DMS 273 (cell line): ENCODE measurements around the gene RECK.
A peak's percentile ranks its signal among the peaks of the same experiment; 100 is the strongest.

ENCODE experiments used
- DNase-seq: peaks from one replicate; lab custom pipeline; 2025; ENCODE audit not compliant: unreplicated experiment; lab: John Stamatoyannopoulos, UW

Gene RECK

DNA sequence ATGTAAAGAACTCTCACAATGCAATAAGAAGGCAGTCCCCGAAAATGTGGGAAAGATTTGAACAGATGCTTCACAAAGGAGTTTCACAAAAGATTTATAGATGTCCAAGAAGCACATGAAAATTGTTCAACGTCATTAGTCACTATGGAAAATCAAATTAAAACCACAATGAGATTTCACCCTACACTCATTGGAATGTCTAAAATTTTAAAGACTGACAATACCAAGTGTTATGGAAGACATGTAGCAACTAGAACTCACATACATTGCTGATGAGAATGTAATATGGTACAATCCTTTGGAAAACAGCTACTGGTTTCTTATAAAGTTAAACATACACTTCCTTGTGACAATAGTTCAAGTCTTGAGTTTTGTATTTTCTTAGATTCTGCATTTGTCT, 11.0 kb upstream of the RECK start:
- no peak for DNase-seq

- no peak for DNase-seq
These were observed 7.5 kb upstream of the RECK start for GRCh38 chr9:36029202-36029601.

- no peak for DNase-seq
These were observed 6.8 kb upstream of the RECK start for GRCh38 chr9:36029765-36030528.

- DNase-seq = no peak
These were observed 5.8 kb upstream of the RECK start for GRCh38 chr9:36030871-36031270.

DNA sequence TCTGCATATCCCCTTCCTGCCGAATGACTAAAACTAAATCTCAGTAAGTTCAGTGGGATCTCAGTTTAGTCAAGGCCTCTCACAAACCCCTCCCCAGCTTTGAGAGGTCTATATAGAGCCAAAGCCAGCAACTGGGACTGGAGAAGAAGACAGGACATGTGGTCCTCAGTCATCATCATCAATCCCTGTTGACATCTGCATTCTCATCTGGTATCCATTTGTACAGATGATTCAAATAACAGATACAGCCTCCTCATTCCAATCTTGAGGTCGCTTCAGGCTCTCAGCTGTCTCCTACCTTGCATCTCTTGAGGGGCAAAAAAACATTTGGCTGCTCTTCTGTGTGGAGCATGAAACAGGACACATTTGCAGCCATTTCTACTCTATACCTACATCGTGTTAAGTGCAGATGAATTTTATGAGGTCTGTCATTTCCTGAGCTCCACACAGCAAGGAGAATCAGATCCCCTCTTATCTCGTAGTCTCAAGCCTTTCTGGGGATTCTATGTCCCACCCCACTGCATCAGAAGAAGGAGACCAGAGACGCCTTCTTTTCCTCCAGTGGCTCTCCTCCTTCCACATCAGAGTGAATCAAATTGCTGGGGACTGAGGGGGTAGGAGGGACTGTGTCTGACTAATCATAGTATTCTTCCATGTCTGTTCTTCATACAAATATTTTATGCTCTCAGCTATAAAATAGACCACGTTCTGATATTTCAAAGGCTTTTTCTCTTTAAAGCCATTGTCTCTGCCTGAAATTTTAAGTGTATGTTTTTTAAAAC, 4.7 kb upstream of the RECK start:
- DNase-seq = no peak

DNA sequence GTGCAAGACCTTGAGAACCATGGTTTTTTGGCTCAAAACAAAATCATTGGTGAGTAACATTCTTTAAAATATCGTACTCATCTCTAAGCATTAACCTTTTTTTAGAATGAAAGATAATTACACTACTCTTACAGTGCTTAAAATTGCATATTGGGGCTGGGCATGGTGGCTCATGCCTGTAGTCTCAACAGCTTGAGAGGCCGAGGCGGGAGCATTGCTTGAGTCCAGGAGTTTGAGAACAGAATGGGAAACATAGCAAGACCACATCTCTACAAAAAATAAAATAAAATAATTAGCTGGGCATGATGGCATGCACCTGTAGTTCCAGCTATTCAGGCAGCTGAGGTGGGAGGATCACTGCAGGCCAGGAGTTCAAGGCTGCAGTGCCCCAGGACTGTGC, 2.9 kb upstream of the RECK start:
- no peak for DNase-seq

- no peak for DNase-seq
These were observed 2.5 kb upstream of the RECK start for GRCh38 chr9:36034234-36034633.

GRCh38 chr9:36035006-36035405, 1.7 kb upstream of the RECK start:
- no peak for DNase-seq

GRCh38 chr9:36036253-36036779, 397 bp upstream of the RECK start:
- no peak for DNase-seq

DNA sequence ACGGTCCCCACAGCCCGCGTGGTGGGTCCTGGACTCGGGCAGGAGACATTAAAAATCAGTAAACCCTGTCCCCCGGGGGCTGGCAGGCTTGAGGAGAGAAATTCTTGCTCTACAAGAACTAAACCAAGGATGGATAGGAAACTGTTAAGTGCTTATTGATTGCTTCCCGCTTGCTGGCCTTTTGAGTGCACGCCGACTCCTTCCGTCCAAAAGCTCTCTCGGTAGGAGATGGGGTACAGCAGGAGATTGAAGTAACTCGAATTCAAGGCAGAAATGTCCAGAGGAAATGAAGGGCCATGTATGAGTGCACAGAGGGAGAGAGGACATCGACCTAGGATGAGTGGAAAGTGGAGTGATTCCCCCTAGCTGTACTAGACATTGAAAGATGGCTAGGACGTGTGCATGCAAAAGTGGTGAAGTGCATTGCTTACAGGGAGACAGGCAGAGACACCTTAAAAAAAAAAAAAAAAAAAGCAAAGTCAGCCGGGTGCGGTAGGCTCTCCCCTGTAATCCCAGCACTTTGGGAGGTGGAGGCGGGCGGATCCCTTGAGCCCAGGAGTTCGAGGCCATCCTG, 923 bp downstream of the RECK start:
- DNase-seq = peak; percentile 63

- DNase-seq = no peak
These were observed 2.4 kb downstream of the RECK start for GRCh38 chr9:36039121-36039520.

DNA sequence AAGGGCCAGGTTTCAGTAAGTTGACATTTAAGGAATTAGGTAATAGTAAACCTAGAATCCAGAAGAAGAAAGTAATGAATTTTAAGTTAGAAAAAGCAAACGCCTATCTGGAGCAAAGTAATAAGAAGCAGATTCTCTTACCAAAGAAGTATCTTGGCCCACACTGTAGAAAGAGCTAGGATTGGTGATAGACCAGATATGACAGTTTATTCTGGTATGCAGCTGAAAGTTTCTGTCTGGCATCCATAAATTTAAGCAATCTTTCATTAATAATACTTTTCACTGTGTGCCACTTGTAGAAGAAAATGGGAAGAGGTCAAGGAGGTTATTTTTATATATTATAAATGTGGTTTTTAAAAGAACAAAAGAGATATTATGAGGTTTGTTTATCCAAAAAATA, 3.0 kb downstream of the RECK start:
- DNase-seq = no peak

DNA sequence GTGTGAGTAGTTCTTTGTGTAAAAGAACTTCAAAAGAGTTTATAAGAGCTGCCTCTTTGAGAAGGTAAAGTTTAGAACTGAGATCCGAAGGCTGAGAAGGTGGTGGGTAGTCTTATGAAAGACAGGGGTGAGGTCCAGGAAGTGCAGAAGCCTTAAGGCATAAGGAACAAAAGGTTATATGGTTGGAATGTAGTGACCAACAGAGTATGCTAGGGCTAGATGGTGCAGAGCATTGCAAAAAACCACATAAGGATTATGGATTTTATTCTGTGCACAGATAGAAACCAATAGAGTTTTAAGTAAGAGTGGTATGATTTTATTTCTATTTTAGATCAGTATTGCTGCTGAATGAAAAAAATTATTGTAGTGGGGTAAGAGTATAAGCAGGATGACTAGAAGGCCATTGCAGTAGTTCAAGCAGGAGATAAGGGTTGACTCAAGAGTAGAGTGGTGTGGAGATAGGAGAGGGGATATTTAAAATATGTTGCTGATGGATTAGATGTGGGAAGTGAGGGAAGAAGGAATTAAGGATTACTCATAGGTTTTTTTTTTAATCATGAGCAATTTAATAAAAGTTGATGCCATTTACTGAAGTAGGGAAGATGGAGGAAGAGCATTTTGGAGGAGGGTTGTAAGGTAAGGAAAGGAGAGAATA, 3.7 kb downstream of the RECK start:
- no peak for DNase-seq

GRCh38 chr9:36041506-36041905, 4.8 kb downstream of the RECK start:
- DNase-seq = peak; percentile 16

- peak; percentile 57 for DNase-seq
These were observed 8.9 kb downstream of the RECK start for GRCh38 chr9:36045610-36046009.

DNA sequence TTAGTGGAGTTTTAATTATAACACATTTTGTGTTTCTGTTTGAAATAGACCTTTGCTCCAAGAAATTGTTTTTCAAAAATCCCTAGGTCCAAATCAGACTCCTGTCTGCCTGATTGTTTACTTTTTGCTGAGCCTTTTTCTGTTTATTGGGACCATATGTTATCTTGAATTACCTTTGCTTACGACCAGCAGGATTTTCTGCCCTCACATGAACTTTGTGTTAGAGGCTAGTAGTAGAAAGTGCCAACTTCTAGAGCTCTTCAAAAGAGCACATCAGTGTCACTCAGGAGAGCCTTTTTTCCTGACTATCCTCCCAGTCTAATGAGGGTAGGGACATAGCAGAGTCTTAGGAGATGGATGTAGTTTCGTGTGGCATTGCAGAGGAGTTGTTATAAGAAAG, 10.2 kb downstream of the RECK start:
- DNase-seq = peak; percentile 82

DNA sequence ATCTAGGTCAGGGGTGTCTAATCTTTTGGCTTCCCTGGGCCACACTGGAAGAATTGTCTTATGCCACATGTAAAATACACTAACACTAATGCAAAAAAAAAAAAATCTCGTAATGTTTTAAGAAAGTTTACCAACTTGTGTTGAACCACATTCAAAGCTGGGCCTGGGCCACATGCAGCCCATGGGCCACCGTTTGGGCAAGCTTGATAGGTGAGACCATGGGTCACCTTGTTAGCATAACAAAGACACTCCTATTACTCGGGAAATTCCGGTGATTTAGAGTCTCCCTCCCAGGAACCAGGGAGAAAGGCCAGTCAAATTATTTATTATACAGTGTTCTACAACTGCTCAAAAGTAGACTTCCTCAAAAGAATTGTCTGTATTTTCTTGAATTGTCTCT, 12.7 kb downstream of the RECK start:
- no peak for DNase-seq

- DNase-seq = no peak
These were observed 13.8 kb downstream of the RECK start for GRCh38 chr9:36050476-36050875.

DNA sequence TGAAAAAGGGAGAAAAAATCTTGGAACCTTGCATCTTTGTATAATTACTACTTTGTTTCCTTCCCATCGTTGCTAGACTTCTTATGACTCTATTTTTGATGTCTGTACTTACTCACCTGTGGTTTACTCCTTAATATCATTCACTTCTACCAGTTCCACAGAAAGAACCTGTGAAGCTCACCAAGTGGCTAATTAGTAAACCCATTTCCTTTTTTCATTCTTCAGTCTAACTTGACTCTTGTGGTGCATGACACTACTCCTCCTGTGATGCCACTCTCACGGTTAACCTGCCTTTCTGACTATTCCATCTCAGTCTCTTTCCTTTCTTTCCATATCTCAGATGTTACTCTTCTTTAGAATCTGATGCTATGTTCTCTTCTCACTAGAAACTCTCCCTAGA, 14.6 kb downstream of the RECK start:
- no peak for DNase-seq

GRCh38 chr9:36053971-36054370, 17.3 kb downstream of the RECK start:
- no peak for DNase-seq

DNA sequence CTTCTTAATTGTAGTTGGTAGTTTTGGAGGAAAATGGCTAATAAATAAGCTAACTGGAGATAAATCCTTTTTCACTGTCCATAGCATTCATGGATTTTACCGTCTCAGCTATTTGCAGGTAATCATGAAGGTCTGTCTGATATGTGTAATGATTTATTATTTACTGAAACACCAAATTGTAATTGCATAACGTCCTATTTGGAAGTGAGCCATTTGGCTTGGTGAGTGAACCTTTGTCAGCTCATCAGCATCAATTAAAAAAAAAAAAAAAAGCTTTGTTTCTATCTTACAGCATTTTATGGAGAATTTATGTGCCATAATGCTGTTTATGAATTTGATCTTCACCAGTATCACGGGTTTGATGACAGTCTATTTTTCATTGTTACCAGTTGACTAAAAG, 20.2 kb downstream of the RECK start:
- no peak for DNase-seq
